ENCODE measurements around the gene TRIM61. TPM values are rescaled to one million over a fixed set of nuclear protein-coding genes. Genes with fewer than 3 reads are reported as not detected.
"Not testable (repeated sequence)": the region's sequence is repeated elsewhere in the genome, so short reads cannot be mapped to it uniquely, and the experiment has no call there.

TRIM61 gene
- total RNA-seq, 6 experiments from 2014 or later = 0.12 to 0.31 (median 0.19) TPM; not detected in 2

GRCh38 chr4:164952551-164952950 is 24.9 kb downstream of the TRIM61 start:
- no peak overlapping the region for H3K27ac Mint-ChIP-seq
- H3K27me3 Mint-ChIP-seq (ENCODE audit: insufficient read depth) = no peaks in the 10 kb centered on the region
- TF ChIP-seq CTCF (IDR thresholded peaks at IDR 0.05) = no peak
- H3K9me3 Mint-ChIP-seq = peaks cover 8% of the 10 kb centered on the region
- H3K36me3 Mint-ChIP-seq (ENCODE audit: low read depth) = no peaks in the 10 kb centered on the region
- no peak overlapping the region for H3K4me3 Mint-ChIP-seq
- no peak for DNase-seq
- no peaks in the 10 kb centered on the region; the same call in 1 of the 2 replicates for H3K4me1 Mint-ChIP-seq (ENCODE audit: low read depth)

- Mint-ChIP-seq H3K4me3 (no peak overlapping the region), H3K9me3 (peaks cover 8% of the 10 kb centered on the region), H3K4me1 (ENCODE audit: low read depth) (no peaks in the 10 kb centered on the region), H3K27ac (no peak overlapping the region), H3K36me3 (ENCODE audit: low read depth) (no peaks in the 10 kb centered on the region), H3K27me3 (ENCODE audit: insufficient read depth) (peaks cover 2% of the 10 kb centered on the region; the same call in 1 of the 2 replicates)
- DNase-seq = no peak
- TF ChIP-seq CTCF (IDR thresholded peaks at IDR 0.05) = no peak
Measured at GRCh38 chr4:164949448-164950143, 27.9 kb downstream of the TRIM61 start.

DNA sequence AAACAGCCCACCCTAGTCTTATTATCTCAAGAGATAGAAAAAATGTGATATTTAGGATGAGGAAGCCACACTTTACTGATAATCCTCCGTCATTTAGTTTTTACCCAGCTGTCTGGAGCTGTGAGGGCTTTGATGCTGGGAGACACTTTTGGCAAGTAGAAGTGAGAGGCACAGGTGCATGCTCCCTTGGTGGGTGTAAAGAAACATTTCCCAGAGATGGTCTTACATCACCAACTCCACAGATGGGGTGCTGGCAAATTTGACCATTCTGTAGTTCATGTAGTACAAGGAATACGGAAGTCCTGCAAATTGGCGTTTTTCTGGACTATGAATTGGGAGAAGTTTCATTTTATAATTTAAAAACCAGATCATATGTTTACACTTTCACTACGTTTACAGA is 28.5 kb downstream of the TRIM61 start:
- no peak for DNase-seq
- Mint-ChIP-seq H3K27me3 (ENCODE audit: insufficient read depth) (peaks cover 2% of the 10 kb centered on the region; the same call in 1 of the 2 replicates), H3K4me3 (no peak overlapping the region), H3K9me3 (peaks cover 8% of the 10 kb centered on the region), H3K4me1 (ENCODE audit: low read depth) (no peaks in the 10 kb centered on the region), H3K27ac (no peak overlapping the region), H3K36me3 (ENCODE audit: low read depth) (no peaks in the 10 kb centered on the region)
- no peak for TF ChIP-seq CTCF (IDR thresholded peaks at IDR 0.05)

- not testable (repeated sequence) for H3K4me3 Mint-ChIP-seq; H3K9me3 Mint-ChIP-seq; H3K36me3 Mint-ChIP-seq (ENCODE audit: low read depth); H3K27me3 Mint-ChIP-seq (ENCODE audit: insufficient read depth); H3K4me1 Mint-ChIP-seq (ENCODE audit: low read depth); DNase-seq; H3K27ac Mint-ChIP-seq
Measured at GRCh38 chr4:164948006-164948405, 29.5 kb downstream of the TRIM61 start.

GRCh38 chr4:164946810-164947209 is 30.6 kb downstream of the TRIM61 start:
- Mint-ChIP-seq H3K4me1 (ENCODE audit: low read depth) (no peaks in the 10 kb centered on the region), H3K36me3 (ENCODE audit: low read depth) (no peaks in the 10 kb centered on the region), H3K27ac (no peak overlapping the region), H3K4me3 (no peak overlapping the region), H3K27me3 (ENCODE audit: insufficient read depth) (peaks cover 2% of the 10 kb centered on the region; the same call in 1 of the 2 replicates), H3K9me3 (peaks cover 8% of the 10 kb centered on the region)
- TF ChIP-seq CTCF (IDR thresholded peaks at IDR 0.05) = no peak
- DNase-seq = no peak

DNA sequence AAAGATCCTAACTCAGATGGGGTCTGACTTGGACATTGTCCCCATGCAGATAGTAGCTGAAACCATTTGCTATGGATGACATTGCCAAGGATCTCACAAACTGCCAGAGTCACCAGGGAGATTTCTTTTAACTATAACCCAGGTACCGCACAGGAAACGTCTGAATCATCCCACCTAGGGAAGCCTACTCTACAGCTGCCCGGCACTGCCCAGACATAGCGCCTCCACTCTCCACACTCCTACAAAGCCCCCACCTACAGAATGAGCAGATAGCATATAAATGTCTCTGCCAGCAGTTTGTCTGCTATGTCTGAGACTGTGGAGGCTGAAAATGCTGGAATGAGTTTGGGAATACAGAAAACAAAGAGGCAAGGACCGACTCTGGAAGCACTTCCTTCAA is 32.3 kb downstream of the TRIM61 start:
- Mint-ChIP-seq H3K27ac (no peak overlapping the region), H3K4me1 (ENCODE audit: low read depth) (no peaks in the 10 kb centered on the region), H3K27me3 (ENCODE audit: insufficient read depth) (peaks cover 2% of the 10 kb centered on the region; the same call in 1 of the 2 replicates), H3K4me3 (no peak overlapping the region), H3K9me3 (peaks cover 8% of the 10 kb centered on the region), H3K36me3 (ENCODE audit: low read depth) (no peaks in the 10 kb centered on the region)
- TF ChIP-seq CTCF (IDR thresholded peaks at IDR 0.05) = no peak
- no peak for DNase-seq
